ENCODE results near the gene IKZF4. TPM values are rescaled to one million over a fixed set of nuclear protein-coding genes. Genes with fewer than 3 reads are reported as not detected.

IKZF4 gene
- total RNA-seq, 1 experiment from 2014 or later: 8.5 TPM

DNA sequence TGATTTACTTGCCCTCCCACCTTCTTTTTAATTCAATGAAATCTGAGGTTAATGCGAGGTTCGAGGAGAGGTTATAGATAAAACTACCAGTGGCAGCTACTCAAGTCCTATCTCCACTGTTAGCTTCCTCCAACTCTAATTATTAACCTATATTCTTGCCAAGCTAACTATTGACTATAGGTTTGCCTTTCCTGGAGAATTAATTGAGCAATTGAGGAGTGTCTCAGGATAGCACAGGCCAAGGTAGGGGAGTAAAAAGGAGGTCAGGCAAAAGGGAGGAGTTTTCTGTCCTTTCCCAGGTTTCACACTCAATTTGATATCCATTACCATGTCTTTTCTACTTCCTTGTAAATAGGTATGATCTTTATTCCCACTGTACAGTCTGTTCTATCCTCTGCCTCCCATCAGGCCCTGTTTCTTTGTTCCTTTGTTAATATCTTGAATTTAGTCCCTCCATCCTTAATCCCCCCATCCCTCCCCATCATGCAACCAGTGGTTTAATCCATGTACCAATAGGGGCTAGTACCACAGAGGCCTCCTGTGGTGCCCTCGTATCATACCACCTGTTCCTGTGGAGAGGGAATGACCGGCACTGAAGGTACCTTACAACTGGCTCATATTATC is 27.5 kb upstream of the IKZF4 start:
- Histone ChIP-seq H3K4me2 (ENCODE audit: low read length) (no peak overlapping the region), H3K79me2 (ENCODE audit: insufficient read depth, low read length) (no peaks in the 10 kb centered on the region), H3K9me3 (ENCODE audit: control insufficient read depth in 1 of 2, insufficient read depth in 1 of 2, low read depth in 1 of 2, low read length in 2 of 2) (no peaks in the 10 kb centered on the region), H3K36me3 (ENCODE audit: control insufficient read depth in 1 of 2, insufficient read depth in 2 of 2, low read length in 2 of 2) (peaks cover 13 to 32% of the 10 kb centered on the region in 2 experiments; a peak in 3 of 4 replicates), H3K9me2 (ENCODE audit: insufficient read depth) (no peaks in the 10 kb centered on the region), H3K9ac (ENCODE audit: low read length) (no peak overlapping the region), H3K27me3 (ENCODE audit: insufficient read depth, low read length) (no peaks in the 10 kb centered on the region), H3K4me1 (ENCODE audit: control insufficient read depth in 1 of 2, insufficient read depth in 2 of 2, low read length in 2 of 2) (peaks cover 8 to 15% of the 10 kb centered on the region in 2 experiments; a peak in 3 of 4 replicates), H3K27ac (ENCODE audit: low read depth, low read length) (no peak overlapping the region), H4K20me1 (ENCODE audit: insufficient read depth) (no peaks in the 10 kb centered on the region), H2AFZ (ENCODE audit: low read depth, low read length, poor library complexity, severe bottlenecking) (no peak overlapping the region), H3K4me3 (replicated peaks in 1 of 2; ENCODE audit: low read depth in 1 of 2, low read length in 2 of 2) (no peak overlapping the region)
- POLR2A ChIA-PET: no interaction called here
- TF ChIP-seq RAD21 (IDR thresholded peaks at IDR 0.05; ENCODE audit: low read depth) (no peak), ELF1 (IDR thresholded peaks at IDR 0.05; ENCODE audit: borderline replicate concordance, low read depth) (no peak), TCF7L2 (IDR thresholded peaks at IDR 0.05; ENCODE audit: borderline replicate concordance, extremely low read depth, insufficient read depth, insufficient read length) (no peak), EZH2 (IDR thresholded peaks at IDR 0.05) (no peak), POLR2A (IDR thresholded peaks at IDR 0.05; ENCODE audit: borderline replicate concordance, extremely low read depth, insufficient read depth, insufficient read length) (no peak), SIN3A (IDR thresholded peaks at IDR 0.05; ENCODE audit: low read depth) (no peak), JUND (IDR thresholded peaks at IDR 0.05) (no peak), SP1 (IDR thresholded peaks at IDR 0.05; ENCODE audit: low read depth) (no peak)
- TF ChIP-seq, protein P1, sequence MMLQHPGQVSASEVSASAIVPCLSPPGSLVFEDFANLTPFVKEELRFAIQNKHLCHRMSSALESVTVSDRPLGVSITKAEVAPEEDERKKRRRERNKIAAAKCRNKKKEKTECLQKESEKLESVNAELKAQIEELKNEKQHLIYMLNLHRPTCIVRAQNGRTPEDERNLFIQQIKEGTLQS (IDR thresholded peaks at IDR 0.05): no peak
- ATAC-seq (no peak), DNase-seq (ENCODE audit: low read depth, low spot score) (no peak)
- intact Hi-C loops (cut with micrococcal nuclease): no loop called here
- BruUV-seq (replicated peaks): TSS peak; percentile 7
- CTCF ChIA-PET: interaction anchor here (1.2 kb wide), 2 partner anchors 36 to 256 kb away, joined by 3 to 4 read pairs; no protein-coding TSS in a partner anchor
- RAD21 ChIA-PET (ENCODE audit: low non-redundant PET in 1 of 2, low total read pairs in 2 of 2, uncharacterized antibody in 2 of 2, unreplicated experiment in 2 of 2): interaction anchor here in 1 of 2 experiments (0.6 kb wide), 1 partner anchor 13 kb away, joined by 7 read pairs; no protein-coding TSS in a partner anchor

DNA sequence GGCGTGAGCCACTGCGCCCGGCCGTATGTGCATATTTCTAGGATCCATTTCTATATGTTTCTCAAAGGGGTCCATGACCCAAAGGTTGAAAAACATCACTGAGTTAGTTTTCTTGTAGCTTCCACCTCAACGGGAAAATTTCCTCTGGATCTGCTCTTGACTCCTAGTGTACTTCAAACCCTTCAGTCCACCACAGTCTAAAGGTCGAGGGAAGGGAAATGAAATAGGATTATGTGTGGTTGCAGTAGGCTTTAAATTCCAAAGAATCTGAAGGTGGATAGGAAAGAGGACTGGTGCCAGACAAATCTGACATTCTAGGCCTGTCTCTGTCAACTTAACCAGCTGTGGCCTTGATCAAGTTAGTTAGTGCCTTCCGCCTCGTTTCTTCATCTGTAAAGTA is 25.5 kb upstream of the IKZF4 start:
- Histone ChIP-seq H4K20me1 (ENCODE audit: insufficient read depth) (no peaks in the 10 kb centered on the region), H3K9me3 (ENCODE audit: control insufficient read depth in 1 of 2, insufficient read depth in 1 of 2, low read depth in 1 of 2, low read length in 2 of 2) (no peaks in the 10 kb centered on the region), H3K79me2 (ENCODE audit: insufficient read depth, low read length) (no peaks in the 10 kb centered on the region), H3K4me1 (ENCODE audit: control insufficient read depth in 1 of 2, insufficient read depth in 2 of 2, low read length in 2 of 2) (peaks cover 8 to 15% of the 10 kb centered on the region in 2 experiments; a peak in 3 of 4 replicates), H3K9me2 (ENCODE audit: insufficient read depth) (no peaks in the 10 kb centered on the region), H3K27ac (ENCODE audit: low read depth, low read length) (no peak overlapping the region), H3K36me3 (ENCODE audit: control insufficient read depth in 1 of 2, insufficient read depth in 2 of 2, low read length in 2 of 2) (peaks cover 13 to 27% of the 10 kb centered on the region in 2 experiments; a peak in 2 of 4 replicates), H2AFZ (ENCODE audit: low read depth, low read length, poor library complexity, severe bottlenecking) (no peak overlapping the region), H3K27me3 (ENCODE audit: insufficient read depth, low read length) (no peaks in the 10 kb centered on the region), H3K9ac (ENCODE audit: low read length) (no peak overlapping the region), H3K4me2 (ENCODE audit: low read length) (no peak overlapping the region), H3K4me3 (replicated peaks in 1 of 2; ENCODE audit: low read depth in 1 of 2, low read length in 2 of 2) (no peak overlapping the region)
- RAD21 ChIA-PET (ENCODE audit: low non-redundant PET in 1 of 2, low total read pairs in 2 of 2, uncharacterized antibody in 2 of 2, unreplicated experiment in 2 of 2): interaction anchor here (1.3 to 2.0 kb wide), 2 partner anchors 21 to 34 kb away, joined by 4 to 6 read pairs; partner anchors contain the start of gene RAB5B (in 1 of the 2)
- BruUV-seq (replicated peaks): no TSS peak
- intact Hi-C loops (cut with micrococcal nuclease): loop anchor here (5.0 kb wide), 1 partner anchor 122 kb away; the partner anchor contains the start of genes RPL41 and ZC3H10
- POLR2A ChIA-PET: interaction anchor here (1.1 kb wide), 1 partner anchor 12 kb away, joined by 3 read pairs; no protein-coding TSS in a partner anchor
- DNase-seq (ENCODE audit: low read depth, low spot score): no peak
- no peak for TF ChIP-seq SRF (IDR thresholded peaks at IDR 0.05; ENCODE audit: low read depth)
- no peak for TF ChIP-seq CBX3 (IDR thresholded peaks at IDR 0.05; ENCODE audit: low read depth)
- TF ChIP-seq, protein P2, sequence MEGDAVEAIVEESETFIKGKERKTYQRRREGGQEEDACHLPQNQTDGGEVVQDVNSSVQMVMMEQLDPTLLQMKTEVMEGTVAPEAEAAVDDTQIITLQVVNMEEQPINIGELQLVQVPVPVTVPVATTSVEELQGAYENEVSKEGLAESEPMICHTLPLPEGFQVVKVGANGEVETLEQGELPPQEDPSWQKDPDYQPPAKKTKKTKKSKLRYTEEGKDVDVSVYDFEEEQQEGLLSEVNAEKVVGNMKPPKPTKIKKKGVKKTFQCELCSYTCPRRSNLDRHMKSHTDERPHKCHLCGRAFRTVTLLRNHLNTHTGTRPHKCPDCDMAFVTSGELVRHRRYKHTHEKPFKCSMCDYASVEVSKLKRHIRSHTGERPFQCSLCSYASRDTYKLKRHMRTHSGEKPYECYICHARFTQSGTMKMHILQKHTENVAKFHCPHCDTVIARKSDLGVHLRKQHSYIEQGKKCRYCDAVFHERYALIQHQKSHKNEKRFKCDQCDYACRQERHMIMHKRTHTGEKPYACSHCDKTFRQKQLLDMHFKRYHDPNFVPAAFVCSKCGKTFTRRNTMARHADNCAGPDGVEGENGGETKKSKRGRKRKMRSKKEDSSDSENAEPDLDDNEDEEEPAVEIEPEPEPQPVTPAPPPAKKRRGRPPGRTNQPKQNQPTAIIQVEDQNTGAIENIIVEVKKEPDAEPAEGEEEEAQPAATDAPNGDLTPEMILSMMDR (IDR thresholded peaks at IDR 0.05 in 2 of 3, conservative IDR thresholded peaks at IDR 0.05 in 1 of 3; ENCODE audit: borderline replicate concordance in 1 of 3, insufficient read depth in 1 of 3, low read depth in 2 of 3, low read length in 2 of 3): no peak
- no peak for TF ChIP-seq RAD21 (IDR thresholded peaks at IDR 0.05; ENCODE audit: low read depth)
- TF ChIP-seq YY1 (IDR thresholded peaks at IDR 0.05; ENCODE audit: extremely low read depth, insufficient replicate concordance, low read depth, low read length): no peak
- no peak for TF ChIP-seq ZNF274 (IDR thresholded peaks at IDR 0.05; ENCODE audit: low read depth, low read length)
- no peak for TF ChIP-seq SP1 (IDR thresholded peaks at IDR 0.05; ENCODE audit: low read depth)
- no peak for TF ChIP-seq TCF7L2 (IDR thresholded peaks at IDR 0.05; ENCODE audit: borderline replicate concordance, extremely low read depth, insufficient read depth, insufficient read length)
- no peak for TF ChIP-seq JUND (IDR thresholded peaks at IDR 0.05)
- TF ChIP-seq FOSL1 (IDR thresholded peaks at IDR 0.05; ENCODE audit: low read depth): no peak
- TF ChIP-seq SIN3A (IDR thresholded peaks at IDR 0.05; ENCODE audit: low read depth): no peak
- ATAC-seq: no peak
- CTCF ChIA-PET: interaction anchor here (0.7 to 3.5 kb wide), 17 partner anchors 11 to 258 kb away, joined by 3 to 48 read pairs (median 5); partner anchors contain the start of genes DNAJC14, ERBB3 and RAB5B

Measured in HCT116 (cell line).